AG04450 (cell line): ENCODE results near the gene CPB2. TPM values are rescaled to one million over a fixed set of nuclear protein-coding genes. Genes with fewer than 3 reads are reported as not detected.

ENCODE experiments used
- CTCF ChIA-PET: fragments of 300-600, 350-600 bp; formaldehyde crosslinking; extraction: SDS; loops from one replicate; lab custom pipeline; 2022; ENCODE audit warnings: antibody characterized with exemption, inconsistent platforms; lab: Charles Lee
- POLR2A ChIA-PET: fragments of 350-600 bp; formaldehyde crosslinking; extraction: SDS; loops from one replicate; lab custom pipeline; 2021; ENCODE audit warnings: antibody characterized with exemption, inconsistent platforms; lab: Yijun Ruan, JAX
- DNase-seq: peaks from one replicate; pipeline ENCODE4 v3.0.0-alpha.2; 2011; ENCODE audit warnings: low read depth, low spot score
- H3K27ac ChIP-seq: one replicate; pipeline ENCODE4 v1.5.1; 2012; ENCODE audit warnings: low read depth, low read length, control low read depth
- H3K27me3 ChIP-seq: one replicate; pipeline ENCODE4 v1.6.0; 2012; ENCODE audit warnings: low read length; ENCODE audit not compliant: control insufficient read depth, insufficient read depth
- H3K4me3 ChIP-seq: 2 replicates; pipeline ENCODE4 v1.5.1; 2011; ENCODE audit warnings: mild to moderate bottlenecking, low read depth, low read length, control low read depth
- H3K9me3 ChIP-seq: 2 replicates; pipeline ENCODE4 v1.5.1; 2012; ENCODE audit warnings: low read length; ENCODE audit not compliant: control insufficient read depth, insufficient read depth
- CTCF ChIP-seq: IDR thresholded peaks from 2 replicates; pipeline ENCODE4 v1.5.1; 2011; ENCODE audit warnings: low read depth, low read length, control low read depth, inconsistent platforms
- polyA plus RNA-seq: library from polyadenylated mRNA; depleted of rRNA; stranded (reverse); fragments of >200 nt; gene quantifications from 2 replicates; pipeline ENCODE4 v1.2.3, GENCODE V29; 2011

Gene CPB2
- polyA plus RNA-seq, 1 experiment = not detected

- Histone ChIP-seq H3K4me3 (no peak overlapping the region), H3K27me3 (no peaks in the 10 kb centered on the region), H3K27ac (no peak overlapping the region), H3K9me3 (no peaks in the 10 kb centered on the region)
- no peak for DNase-seq
- ChIA-PET POLR2A (no interaction called here), CTCF (no interaction called here)
- TF ChIP-seq CTCF = no peak
Measured at GRCh38 chr13:46101484-46102254, 3.2 kb downstream of the CPB2 start.

GRCh38 chr13:46101002-46101401 is 3.8 kb downstream of the CPB2 start:
- H3K27ac ChIP-seq = no peak overlapping the region
- DNase-seq = no peak
- ChIA-PET CTCF (no interaction called here), POLR2A (no interaction called here)
- no peaks in the 10 kb centered on the region for H3K27me3 ChIP-seq
- no peak for TF ChIP-seq CTCF
- no peak overlapping the region for H3K4me3 ChIP-seq
- H3K9me3 ChIP-seq = no peaks in the 10 kb centered on the region

GRCh38 chr13:46100191-46100815 is 4.5 kb downstream of the CPB2 start:
- TF ChIP-seq CTCF = no peak
- DNase-seq = no peak
- CTCF ChIA-PET = no interaction called here
- no peak overlapping the region for H3K4me3 ChIP-seq
- H3K27me3 ChIP-seq = peaks cover under 1% of the 10 kb centered on the region
- POLR2A ChIA-PET = no interaction called here
- no peaks in the 10 kb centered on the region for H3K9me3 ChIP-seq
- H3K27ac ChIP-seq = no peak overlapping the region

- CTCF ChIA-PET = no interaction called here
- H3K9me3 ChIP-seq = no peaks in the 10 kb centered on the region
- POLR2A ChIA-PET = interaction anchor here (0.5 kb wide), 1 partner anchor 683 kb away, joined by 5 read pairs; no protein-coding TSS in a partner anchor
- peaks cover 5% of the 10 kb centered on the region for H3K27me3 ChIP-seq
- TF ChIP-seq CTCF = no peak
- DNase-seq = no peak
- H3K27ac ChIP-seq = no peak overlapping the region
- H3K4me3 ChIP-seq = no peak overlapping the region
Measured at GRCh38 chr13:46097663-46098062, 7.2 kb downstream of the CPB2 start.

- Histone ChIP-seq H3K4me3 (no peak overlapping the region), H3K27me3 (peaks cover 5% of the 10 kb centered on the region), H3K27ac (no peak overlapping the region), H3K9me3 (no peaks in the 10 kb centered on the region)
- POLR2A ChIA-PET = no interaction called here
- CTCF ChIA-PET = no interaction called here
- TF ChIP-seq CTCF = no peak
- no peak for DNase-seq
Measured at GRCh38 chr13:46097015-46097414, 7.8 kb downstream of the CPB2 start.
